GM18498 (cell line): ENCODE measurements around the gene ACSS3.
"Not testable (repeated sequence)": the region's sequence is repeated elsewhere in the genome, so short reads cannot be mapped to it uniquely, and the experiment has no call there.

Experiments used
- ATAC-seq: cut with Tn5 transposase; IDR thresholded peaks from one replicate; pipeline ENCODE4 v1.9.1; 2021; ENCODE audit warnings: mild to moderate bottlenecking, moderate library complexity; ENCODE audit not compliant: unreplicated experiment

ACSS3 gene

DNA sequence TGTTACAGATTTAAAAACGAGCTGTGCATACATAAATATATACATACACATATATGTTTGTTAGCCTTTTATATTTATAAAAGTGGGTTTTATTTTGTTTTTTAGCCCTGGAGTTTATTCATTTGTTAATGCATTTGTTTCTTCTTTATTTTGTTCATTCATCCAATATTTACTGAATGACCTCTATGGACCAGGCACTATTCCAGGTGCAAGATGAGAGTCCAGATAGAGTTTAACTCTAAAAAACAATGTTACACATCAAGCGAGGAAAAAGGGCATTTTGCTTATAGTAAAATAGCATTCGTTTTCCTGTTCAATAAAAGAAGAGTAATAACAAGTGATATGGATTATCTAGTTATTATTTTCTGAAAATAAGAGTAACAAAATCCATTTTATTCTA, 14.2 kb downstream of the ACSS3 start:
- ATAC-seq = no peak

DNA sequence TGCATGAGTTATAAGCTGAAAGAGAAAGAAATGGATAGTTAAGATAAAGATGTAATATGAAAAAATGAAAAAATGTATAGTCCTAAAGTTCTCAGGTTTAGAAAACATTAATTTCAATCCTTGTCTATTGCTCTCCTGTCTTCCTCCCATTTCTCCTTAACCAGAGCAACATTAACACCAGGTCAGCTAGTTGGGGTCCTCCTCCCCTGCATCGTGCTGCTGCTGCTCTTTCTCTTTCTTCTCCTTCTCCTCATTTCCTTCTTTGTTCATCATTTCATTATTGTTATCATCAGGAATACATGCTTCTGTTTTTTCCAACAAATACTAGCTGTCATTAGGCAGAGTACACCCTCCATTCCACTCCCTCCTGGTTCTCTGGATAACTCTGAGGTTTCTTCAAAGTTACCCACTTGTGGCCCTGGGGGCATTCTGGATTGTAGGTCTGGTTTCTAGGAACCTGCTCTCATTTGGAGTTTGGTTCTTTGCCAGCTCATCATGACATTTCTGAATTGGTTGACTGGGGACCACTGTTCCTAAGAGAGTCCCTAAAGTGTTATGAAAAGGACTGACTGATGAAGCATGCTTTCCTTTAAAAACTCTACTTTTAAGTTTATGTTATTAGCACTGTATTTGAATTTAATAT, 17.0 kb downstream of the ACSS3 start:
- no peak for ATAC-seq

GRCh38 chr12:81095501-81096232, 17.8 kb downstream of the ACSS3 start:
- ATAC-seq = no peak

DNA sequence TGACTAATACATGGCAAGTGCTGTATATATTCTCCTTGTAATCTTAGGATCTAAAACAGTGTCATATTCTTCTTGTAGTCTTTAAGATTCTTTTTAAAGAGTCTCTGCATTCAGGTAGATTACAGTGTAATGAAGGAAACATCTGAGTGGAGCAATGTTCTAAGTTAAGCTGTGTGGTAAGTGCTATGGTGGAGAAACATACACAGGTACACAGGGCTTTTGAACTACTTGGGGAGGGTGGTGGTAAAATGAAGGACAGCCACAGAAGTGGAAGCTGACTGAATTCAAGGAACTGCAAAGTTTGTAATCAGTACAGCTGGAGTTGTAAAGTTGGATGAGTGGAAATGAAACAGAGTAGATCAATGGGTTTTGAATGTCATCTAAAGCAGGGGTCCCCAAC, 27.8 kb downstream of the ACSS3 start:
- ATAC-seq = no peak

DNA sequence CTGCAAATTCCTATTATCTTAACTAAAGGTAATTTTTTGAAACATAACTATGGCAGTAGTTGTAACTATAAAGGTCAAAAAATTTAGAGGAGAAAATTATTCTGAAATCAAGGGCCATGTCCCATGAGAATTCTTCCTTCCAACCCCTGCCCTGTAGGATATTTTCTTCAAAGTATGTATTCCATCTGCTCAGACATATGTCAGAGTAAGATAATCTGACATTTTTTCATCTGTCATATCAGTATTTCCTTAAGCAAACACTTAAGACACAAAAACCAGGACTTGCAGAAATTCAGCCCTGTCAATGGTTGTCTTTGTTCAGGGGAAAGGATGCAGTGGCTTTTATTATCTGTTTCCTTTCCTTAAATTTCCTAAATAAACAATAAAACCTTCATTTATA, 36.3 kb downstream of the ACSS3 start:
- no peak for ATAC-seq

DNA sequence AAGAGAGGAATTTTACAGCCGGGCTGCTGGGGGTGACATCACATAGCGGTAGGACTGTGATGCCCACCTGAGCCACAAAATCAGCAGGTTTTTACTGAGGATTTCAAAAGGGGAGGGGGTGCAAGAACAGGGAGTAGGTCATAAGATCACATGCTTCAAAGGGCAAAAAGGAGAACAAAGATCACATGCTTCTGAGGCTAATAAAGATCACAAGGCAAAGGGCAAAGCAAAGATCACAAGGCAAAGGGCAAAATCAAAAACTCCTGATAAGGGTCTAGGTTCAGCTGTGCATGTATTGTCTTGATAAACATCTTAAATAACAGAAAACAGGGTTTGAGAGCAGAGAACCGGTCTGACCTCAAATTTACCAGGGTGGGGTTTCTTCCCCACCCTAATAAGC, 41.2 kb downstream of the ACSS3 start:
- ATAC-seq = not testable (repeated sequence)

GRCh38 chr12:81120961-81121360, 43.1 kb downstream of the ACSS3 start:
- no peak for ATAC-seq

DNA sequence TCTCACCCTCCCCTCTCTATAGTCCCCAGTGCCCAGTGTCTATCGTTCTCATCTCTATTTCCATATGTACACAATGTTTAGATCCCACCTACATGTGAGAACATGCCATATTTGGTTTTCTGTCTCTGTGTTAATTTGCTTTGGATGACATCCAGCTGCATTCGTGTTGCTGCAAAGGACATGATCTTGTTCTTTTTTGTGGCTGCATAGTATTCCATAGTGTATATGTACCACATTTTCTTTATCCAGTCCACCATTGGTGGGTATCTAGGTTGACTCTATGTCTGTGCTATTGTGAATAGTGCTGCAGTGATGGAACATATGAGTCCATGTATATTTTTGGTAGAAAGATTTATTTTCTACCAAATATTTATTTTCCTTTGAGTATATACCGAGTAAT, 45.7 kb downstream of the ACSS3 start:
- ATAC-seq = no peak

DNA sequence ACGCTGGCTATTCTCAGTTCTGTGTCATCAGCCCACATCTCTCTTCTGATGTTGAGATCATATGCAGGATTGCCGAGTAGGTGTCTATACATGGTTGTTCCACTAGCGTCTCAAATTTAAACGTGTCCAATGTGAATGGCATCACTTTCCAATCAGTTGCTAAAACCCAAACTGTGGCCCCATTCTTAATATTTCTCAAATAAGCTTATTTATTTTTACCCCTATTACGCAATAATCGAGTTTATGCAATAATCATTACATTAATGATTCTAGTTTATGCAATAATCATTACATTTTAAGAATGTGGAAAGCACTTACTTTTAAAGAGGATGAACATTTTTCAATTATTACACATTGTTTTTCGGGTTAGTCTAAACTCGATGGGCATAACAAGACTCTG, 47.8 kb downstream of the ACSS3 start:
- ATAC-seq = no peak

GRCh38 chr12:81128930-81129554, 51.2 kb downstream of the ACSS3 start:
- ATAC-seq = peak; percentile 99

GRCh38 chr12:81136519-81136918, 58.6 kb downstream of the ACSS3 start:
- no peak for ATAC-seq

DNA sequence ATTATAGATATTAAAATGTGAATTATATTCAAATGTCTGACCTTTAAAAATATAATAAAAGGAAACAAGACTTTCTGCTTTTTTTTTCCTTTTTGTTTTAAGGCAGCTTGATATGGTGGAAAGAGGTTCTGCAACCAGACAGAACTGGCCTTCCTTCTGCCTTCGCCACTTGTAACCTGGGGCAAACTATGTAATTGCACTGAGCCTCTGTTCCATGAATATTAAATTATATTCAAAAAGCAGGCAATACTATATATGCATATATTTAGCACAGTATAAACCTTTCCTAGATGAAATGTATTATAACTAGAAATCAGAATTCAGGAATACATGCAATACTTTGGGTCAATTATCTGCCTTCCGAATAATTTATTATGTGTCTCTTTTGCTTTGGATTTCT, 59.9 kb downstream of the ACSS3 start:
- no peak for ATAC-seq

GRCh38 chr12:81141217-81141616, 63.3 kb downstream of the ACSS3 start:
- no peak for ATAC-seq

- no peak for ATAC-seq
These were observed 65.2 kb downstream of the ACSS3 start for GRCh38 chr12:81143057-81143456.

- no peak for ATAC-seq
These were observed 68.6 kb downstream of the ACSS3 start for GRCh38 chr12:81146228-81147225.

- no peak for ATAC-seq
These were observed 69.5 kb downstream of the ACSS3 start for GRCh38 chr12:81147292-81147919.

DNA sequence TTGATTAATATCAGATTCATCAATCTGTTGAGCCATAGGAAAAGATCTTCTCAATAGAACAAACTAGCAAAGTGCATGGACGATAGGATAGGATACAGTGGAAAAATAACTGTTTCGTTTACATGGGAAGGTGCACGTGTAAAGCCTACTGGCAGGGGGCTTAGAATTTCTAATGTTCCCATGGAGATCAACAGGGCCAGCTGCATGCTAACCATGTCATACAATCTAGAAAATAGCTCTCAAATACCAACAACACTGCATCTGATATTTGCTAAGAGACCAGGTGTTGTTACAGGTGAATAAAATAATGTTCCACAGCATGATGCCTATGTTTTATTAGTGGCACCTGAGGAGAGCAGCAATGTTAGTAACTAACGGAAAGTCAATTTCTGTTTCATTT, 72.5 kb downstream of the ACSS3 start:
- ATAC-seq = no peak

DNA sequence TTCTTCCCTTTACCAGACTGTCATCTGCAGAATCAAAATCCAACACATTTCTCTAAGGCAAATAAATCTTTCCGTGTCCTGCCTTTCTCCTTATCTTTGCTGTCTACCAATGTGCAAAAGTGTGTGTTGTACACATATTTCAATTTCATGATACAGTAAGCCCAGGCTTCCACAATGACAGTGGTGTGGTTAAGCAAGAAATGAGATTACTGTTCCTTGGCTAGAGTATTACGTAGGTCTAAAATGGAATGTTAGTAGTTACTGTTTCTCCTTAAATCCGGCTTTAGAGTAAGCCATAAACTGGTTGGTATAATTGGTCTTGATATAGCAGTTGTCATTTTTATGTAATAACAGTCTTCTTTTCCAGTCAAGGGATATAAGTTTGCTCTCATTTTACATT, 82.0 kb downstream of the ACSS3 start:
- ATAC-seq = no peak

GRCh38 chr12:81161680-81162079, 83.8 kb downstream of the ACSS3 start:
- ATAC-seq = no peak

DNA sequence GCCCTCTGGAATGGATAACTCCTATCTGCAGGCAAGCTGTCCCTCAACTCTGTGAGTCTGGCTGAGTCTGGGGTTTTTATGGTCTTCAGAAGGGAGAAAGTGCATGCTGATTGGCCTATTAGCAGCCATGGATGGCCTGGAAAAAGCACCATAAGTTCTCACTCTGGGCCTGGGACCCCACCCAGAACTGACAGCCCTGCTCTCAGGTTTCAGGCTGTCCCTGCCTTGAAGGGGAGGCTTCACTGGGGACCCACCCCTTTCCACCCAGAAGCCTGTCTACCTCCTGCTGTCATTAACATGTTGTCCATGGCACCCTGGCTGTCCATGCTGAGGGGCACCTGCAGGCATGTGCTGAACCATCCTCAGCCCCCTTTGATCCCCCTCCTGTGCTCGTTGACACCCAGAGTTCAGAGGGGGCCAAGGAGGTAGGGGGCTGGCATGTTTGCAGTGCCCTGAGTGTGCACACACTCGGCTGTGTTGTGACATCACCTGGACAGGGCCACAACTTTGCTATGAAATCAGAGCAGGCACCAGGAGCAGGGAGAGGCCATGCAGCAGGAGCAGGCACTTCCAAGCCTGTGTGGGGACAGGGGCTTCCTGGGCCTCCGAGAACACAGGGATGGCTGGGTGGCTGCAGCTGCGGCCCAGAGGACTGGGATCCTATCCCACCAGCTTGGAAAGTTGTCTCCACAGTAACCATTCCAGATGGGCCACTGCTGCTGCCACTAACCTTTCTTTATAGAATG, 84.7 kb downstream of the ACSS3 start:
- ATAC-seq = no peak
